ENCODE results near the gene TP53I11.

DNA sequence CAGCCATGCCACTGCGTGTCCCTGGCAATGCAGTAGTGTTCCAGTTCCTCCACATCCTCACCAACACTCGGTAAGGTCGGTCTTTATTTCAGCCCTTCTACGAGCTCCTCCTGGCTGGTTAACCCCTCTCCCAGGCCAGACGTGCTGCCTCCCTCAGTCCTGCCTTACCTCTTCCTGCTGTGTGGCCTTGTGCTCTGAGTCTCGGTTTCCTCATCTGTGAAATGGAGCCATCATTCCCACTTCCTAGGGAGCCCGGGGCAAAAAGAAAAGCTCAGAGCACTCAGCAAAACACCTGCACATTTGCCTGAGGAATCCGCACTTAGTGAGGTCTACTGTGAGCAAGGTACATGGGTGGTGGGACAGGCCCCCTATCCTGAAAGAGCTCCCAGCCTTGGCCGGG is 9.8 kb downstream of the TP53I11 start:
- TF ChIP-seq EZH2 (IDR thresholded peaks at IDR 0.05; ENCODE audit: insufficient read depth, poor library complexity, severe bottlenecking) (no peak), EZH2phosphoT487 (IDR thresholded peaks at IDR 0.05; ENCODE audit: insufficient read depth, low read depth) (no peak)
